Measurements from ENCODE around the gene FAM184B.

Gene FAM184B

GRCh38 chr4:17758485-17758884 is 22.9 kb downstream of the FAM184B start:
- no peaks in the 10 kb centered on the region for H3K36me3 ChIP-seq (ENCODE audit: control insufficient read depth in 2 of 2, insufficient read depth in 1 of 2, low read length in 2 of 2)
- no peak overlapping the region for H3K27ac ChIP-seq (ENCODE audit: extremely low read depth, low read depth, low read length)
- ChIA-PET POLR2A (no interaction called here), CTCF (no interaction called here)
- no peak overlapping the region for H3K4me3 ChIP-seq (ENCODE audit: low read depth, low read length)
- H3K4me1 ChIP-seq (ENCODE audit: control insufficient read depth, insufficient read depth, low read length): no peaks in the 10 kb centered on the region
- TF ChIP-seq FEZF1 (tag by site-specific recombination; IDR thresholded peaks at IDR 0.05) (peak; percentile 52; the same call in 1 of the 2 replicates), ZIC2 (tag by site-specific recombination; IDR thresholded peaks at IDR 0.05) (no peak)
- H3K9me3 ChIP-seq (ENCODE audit: control insufficient read depth, insufficient read depth, low read depth, low read length): no peaks in the 10 kb centered on the region

- no peaks in the 10 kb centered on the region for H3K36me3 ChIP-seq (ENCODE audit: control insufficient read depth in 2 of 2, insufficient read depth in 1 of 2, low read length in 2 of 2)
- H3K4me1 ChIP-seq (ENCODE audit: control insufficient read depth, insufficient read depth, low read length): no peaks in the 10 kb centered on the region
- POLR2A ChIA-PET: no interaction called here
- H3K4me3 ChIP-seq (ENCODE audit: low read depth, low read length): no peak overlapping the region
- CTCF ChIA-PET: no interaction called here
- TF ChIP-seq ZNF416 (tag by site-specific recombination; IDR thresholded peaks at IDR 0.05) (no peak), ZBTB1 (tag by site-specific recombination; IDR thresholded peaks at IDR 0.05) (no peak), ZNF510 (tag by site-specific recombination; IDR thresholded peaks at IDR 0.05; ENCODE audit: insufficient replicate concordance) (no peak), ZNF624 (tag by site-specific recombination; IDR thresholded peaks at IDR 0.05) (no peak), ZNF280D (tag by site-specific recombination; IDR thresholded peaks at IDR 0.05) (no peak), MZF1 (tag by site-specific recombination; IDR thresholded peaks at IDR 0.05; ENCODE audit: borderline replicate concordance) (no peak), ZNF660 (tag by site-specific recombination; IDR thresholded peaks at IDR 0.05) (no peak)
- no peaks in the 10 kb centered on the region for H3K9me3 ChIP-seq (ENCODE audit: control insufficient read depth, insufficient read depth, low read depth, low read length)
- H3K27ac ChIP-seq (ENCODE audit: extremely low read depth, low read depth, low read length): no peak overlapping the region
Measured at GRCh38 chr4:17757621-17758020, 23.8 kb downstream of the FAM184B start.

GRCh38 chr4:17753646-17754045 is 27.8 kb downstream of the FAM184B start:
- ChIA-PET POLR2A (no interaction called here), CTCF (interaction anchor here (0.6 kb wide), 1 partner anchor 776 kb away, joined by 3 read pairs; no protein-coding TSS in a partner anchor)
- Histone ChIP-seq H3K36me3 (ENCODE audit: control insufficient read depth in 2 of 2, insufficient read depth in 1 of 2, low read length in 2 of 2) (no peaks in the 10 kb centered on the region), H3K4me1 (ENCODE audit: control insufficient read depth, insufficient read depth, low read length) (no peaks in the 10 kb centered on the region), H3K9me3 (ENCODE audit: control insufficient read depth, insufficient read depth, low read depth, low read length) (no peaks in the 10 kb centered on the region), H3K27ac (ENCODE audit: extremely low read depth, low read depth, low read length) (no peak overlapping the region), H3K4me3 (ENCODE audit: low read depth, low read length) (no peak overlapping the region)
- TF ChIP-seq TCF7L2 (IDR thresholded peaks at IDR 0.05; ENCODE audit: borderline replicate concordance, low read depth, low read length): no peak
- TF ChIP-seq ZNF223 (tag by site-specific recombination; IDR thresholded peaks at IDR 0.05): no peak
- no peak for TF ChIP-seq CTCF (tag by site-specific recombination; IDR thresholded peaks at IDR 0.05)
- TF ChIP-seq WT1 (tag by site-specific recombination; IDR thresholded peaks at IDR 0.05): no peak
- no peak for TF ChIP-seq ZFP3 (tag by site-specific recombination; IDR thresholded peaks at IDR 0.05; ENCODE audit: low read depth)
- no peak for TF ChIP-seq ZNF677 (tag by site-specific recombination; IDR thresholded peaks at IDR 0.05)
- no peak for TF ChIP-seq ZFP69B (tag by site-specific recombination; IDR thresholded peaks at IDR 0.05)
- TF ChIP-seq ZNF488 (tag by site-specific recombination; IDR thresholded peaks at IDR 0.05): no peak
- TF ChIP-seq ZNF302 (tag by site-specific recombination; IDR thresholded peaks at IDR 0.05; ENCODE audit: low read depth): no peak
- no peak for TF ChIP-seq ZSCAN23 (tag by site-specific recombination; IDR thresholded peaks at IDR 0.05)
- no peak for TF ChIP-seq ZFHX2 (tag by site-specific recombination; conservative IDR thresholded peaks at IDR 0.05)
- TF ChIP-seq ZNF600 (tag by site-specific recombination; IDR thresholded peaks at IDR 0.05): no peak
- no peak for TF ChIP-seq ZNF514 (tag by site-specific recombination; IDR thresholded peaks at IDR 0.05)
- TF ChIP-seq ZNF626 (tag by site-specific recombination; IDR thresholded peaks at IDR 0.05): no peak
- no peak for TF ChIP-seq ZNF830 (tag by site-specific recombination; IDR thresholded peaks at IDR 0.05; ENCODE audit: low read depth)
- TF ChIP-seq ZBTB6 (tag by site-specific recombination; IDR thresholded peaks at IDR 0.05): no peak
